ENCODE measurements around the gene TRMT61B.

The TRMT61B gene

DNA sequence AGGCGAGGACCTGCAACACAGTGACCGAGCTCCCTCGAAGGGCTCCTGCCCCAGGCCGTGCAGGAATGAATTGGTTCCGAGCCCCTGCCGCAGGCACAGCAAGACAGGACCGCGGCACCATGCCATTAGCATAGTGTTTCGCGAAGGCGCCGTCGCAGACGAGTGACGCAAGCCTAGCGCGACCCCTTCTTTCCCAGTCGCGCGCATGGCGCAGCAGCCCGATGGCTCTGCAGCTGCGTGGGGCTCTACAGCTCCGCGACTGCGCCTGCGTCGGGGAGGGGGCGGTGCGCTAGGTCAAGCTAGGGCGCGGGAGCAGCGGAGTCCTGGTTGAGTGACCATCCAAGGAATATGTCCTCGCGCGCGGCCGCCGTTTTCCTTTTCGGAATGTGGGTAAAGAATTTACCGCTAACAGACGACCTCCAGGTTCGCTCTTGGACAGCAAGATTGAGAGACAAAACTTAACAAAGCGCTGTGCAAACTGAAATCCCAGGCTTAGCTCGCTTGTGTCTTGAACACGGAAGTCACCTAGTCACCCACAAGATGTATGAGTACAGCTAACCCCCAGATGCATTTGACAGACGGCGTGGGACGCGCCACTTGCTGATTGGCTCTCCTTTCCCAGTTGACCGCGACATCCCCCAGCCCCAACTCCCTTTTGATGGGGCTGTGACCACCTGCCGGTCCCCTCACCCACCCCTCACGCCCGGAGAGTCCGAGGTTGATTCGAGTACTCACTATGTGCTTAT, at the start of gene TRMT61B:
Gene TRMT61B, minus strand, starts transcription at position 164 of the 746 bp plus-strand sequence. Its CDS starts 32 bp downstream, at position 132.
- peak; percentile 94 for DNase-seq

DNA sequence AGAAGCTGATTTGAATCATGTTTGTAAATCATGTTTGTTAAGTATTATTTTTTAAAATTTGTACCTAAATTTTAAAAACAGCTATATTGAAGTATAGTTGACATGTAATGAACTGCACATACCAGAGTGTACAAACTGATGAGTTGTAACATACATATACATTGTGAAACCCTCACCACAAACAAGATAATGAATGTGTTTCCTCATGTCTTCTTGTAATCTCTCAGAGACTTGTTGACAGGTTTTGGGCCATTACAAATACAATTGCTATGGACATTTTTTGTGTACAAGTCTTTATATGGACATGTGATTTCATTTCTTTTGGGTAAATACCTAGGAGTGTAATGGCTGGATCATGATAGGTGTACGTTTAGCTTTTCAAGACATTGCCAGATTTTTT, 45.8 kb upstream of the TRMT61B start:
- no peak for DNase-seq

DNA sequence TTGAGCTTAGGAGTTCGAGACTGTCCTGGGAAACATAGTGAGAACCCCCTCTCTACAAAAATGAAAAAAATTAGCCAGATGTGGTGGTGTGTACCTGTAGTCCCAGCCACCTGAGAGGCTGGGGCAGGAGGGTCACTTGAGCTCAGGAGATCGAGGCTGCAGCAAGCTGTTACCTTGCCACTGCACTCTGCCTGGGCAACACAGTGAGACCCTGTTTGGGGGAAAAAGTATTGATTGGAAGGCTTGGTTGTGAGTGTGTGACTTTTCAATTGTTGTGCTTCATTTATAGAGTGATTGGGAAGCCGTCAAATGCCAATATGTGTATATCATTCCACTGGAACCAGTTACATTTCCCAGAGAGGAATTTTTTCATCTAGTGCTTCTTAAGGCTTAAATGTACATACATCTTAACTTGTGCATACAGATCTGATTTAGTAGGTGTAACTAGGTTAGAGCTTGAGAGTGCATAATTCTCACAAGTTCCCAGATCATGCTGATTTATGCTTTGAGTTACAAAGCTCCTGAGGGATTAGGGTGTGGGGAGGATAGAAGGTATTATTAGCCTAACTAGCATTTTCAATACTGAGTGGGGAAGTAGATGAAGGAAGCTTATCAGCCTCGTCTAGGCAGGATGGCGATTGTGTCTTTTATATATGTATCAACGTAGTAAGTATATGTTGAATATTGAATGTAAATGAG, 39.7 kb upstream of the TRMT61B start:
- DNase-seq, result no peak

DNA sequence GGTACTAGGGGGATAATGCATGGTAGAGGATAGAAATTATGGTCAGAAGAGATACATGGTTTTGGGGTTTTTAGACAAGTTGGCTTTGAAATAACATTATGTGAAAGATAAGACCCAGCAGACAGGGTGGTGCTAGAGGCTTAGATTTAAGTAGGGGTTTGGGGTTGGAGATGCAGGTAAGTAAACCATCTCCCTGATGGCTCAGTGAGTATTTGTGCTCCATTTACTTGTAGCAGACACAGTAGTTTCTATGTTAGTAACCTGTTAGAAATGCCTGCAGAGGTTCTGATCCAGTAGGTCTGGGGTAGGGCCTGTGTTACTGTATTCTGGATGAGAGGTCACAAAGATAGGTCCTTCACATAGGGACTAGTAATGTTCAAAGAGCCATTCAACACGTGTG, 38.1 kb upstream of the TRMT61B start:
- DNase-seq, result no peak

DNA sequence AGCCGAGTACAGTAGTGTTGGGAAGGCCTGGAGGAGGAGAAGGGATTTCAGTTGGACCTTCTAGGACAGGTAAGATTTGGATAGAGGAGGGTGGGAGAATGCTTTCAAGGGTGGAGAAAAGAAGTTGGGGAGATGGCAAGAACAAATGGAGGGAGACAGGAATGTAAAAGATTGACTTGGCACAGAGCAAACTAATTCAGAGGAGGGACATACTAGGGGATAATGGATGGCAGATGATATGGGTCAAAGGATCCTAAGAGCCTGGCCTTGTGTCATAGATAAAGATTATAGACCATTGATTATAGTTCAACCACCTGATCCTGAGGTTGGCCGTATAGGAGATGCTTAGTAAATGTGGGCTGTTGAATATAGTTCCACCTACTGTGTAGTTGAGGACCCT, 36.7 kb upstream of the TRMT61B start:
- DNase-seq, result no peak

DNA sequence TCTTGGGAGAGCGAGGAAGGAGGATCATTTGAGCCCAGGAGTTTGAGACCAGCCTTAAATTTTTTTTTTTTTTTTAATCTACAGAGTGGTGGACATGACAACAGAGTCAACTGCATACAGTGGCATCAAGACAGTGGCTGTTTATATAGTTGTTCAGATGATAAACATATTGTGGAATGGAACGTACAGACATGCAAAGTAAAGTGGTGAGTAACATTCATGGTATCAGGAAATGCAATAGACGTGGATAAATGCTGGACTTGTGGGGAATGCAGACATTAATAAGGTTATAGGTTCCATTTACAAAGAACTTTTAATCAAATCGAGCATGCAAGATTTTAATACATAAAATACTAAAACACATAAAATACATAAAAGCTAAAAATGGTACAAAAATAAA, 36.3 kb upstream of the TRMT61B start:
- no peak for DNase-seq

DNA sequence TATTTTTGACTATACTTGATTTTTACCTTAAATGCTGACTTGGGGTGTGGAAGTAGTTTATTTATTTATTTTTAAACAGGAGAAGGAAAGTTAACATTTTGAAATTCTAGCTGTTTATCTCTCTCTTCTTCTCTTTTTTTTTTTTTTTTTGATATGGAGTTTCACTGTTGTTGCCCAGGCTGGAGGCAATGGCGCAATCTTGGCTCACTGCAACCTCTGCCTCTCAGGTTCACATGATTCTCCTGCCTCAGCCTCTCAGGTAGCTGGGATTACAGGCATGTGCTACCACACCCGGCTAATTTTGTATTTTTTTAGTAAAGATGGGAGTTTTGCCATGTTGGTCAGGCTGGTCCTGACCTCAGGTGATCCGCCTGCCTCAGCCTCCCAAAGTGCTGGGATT, 35.4 kb upstream of the TRMT61B start:
- no peak for DNase-seq

DNA sequence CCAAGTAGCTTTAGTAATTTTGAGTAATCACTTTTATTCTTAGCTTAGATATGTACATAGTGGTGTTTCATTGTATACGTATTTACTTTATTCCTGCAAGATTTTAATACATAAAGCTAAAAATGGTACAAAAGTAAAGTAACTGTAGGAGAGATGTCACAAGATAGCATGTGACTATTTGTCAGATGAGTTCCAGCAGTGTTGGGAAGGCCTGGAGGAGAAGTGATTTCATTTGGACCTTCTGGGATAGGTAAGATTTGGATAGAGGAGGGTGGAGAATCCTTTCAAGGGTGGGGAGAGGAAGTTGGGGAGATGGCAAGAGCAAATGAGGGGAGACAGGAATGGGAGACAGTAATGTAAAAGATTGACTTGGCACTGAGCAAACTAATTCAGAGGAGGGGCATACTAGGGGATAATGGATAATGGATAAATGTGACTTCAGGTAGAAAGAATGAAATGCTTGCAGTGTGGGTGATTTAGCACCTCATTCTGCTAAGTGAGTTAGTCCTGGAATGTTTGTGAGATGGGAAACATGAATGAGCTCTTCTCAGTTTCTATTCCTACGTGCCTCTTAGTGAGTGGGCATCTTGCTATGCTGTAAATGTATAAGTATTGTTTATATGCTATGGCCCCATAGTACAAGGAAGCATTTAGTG, 34.8 kb upstream of the TRMT61B start:
- DNase-seq, result no peak

DNA sequence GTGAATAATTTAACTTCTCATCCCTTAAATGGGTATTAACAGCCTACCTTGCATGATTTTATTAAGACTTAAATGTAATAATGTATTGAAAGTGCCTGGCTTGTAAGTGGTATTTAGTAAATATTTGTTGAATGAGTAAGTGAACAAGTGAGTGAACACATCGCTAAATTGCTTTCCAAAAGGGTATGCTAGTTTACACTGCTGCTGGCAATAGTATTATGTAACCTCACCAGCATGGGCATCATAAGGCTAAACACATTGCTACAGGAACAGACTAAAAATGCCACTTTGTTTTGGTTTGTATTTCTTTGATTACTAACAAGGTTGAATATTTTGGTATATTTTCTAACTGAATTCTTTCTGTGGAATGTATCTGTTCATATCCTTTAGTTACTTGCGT, 34.2 kb upstream of the TRMT61B start:
- no peak for DNase-seq

DNA sequence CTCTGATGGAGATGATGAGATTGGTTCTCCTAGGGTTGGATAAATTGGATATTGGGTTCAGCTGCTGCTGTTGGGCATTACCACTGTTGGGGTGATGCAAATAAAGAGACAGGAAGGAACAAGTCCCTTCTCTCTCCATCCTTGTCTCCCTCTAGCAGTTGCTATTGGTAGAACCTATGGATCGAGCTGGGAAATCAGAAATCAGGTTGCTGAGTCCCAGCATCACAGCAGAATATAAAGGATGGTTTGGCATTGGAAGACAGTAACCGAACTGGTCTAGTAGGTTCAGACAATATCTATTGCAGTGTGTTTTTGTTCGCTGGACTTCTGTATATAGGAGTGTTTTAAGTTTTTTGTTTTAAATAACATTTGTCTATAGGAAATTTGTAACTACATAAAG, 32.5 kb upstream of the TRMT61B start:
- DNase-seq, result no peak

DNA sequence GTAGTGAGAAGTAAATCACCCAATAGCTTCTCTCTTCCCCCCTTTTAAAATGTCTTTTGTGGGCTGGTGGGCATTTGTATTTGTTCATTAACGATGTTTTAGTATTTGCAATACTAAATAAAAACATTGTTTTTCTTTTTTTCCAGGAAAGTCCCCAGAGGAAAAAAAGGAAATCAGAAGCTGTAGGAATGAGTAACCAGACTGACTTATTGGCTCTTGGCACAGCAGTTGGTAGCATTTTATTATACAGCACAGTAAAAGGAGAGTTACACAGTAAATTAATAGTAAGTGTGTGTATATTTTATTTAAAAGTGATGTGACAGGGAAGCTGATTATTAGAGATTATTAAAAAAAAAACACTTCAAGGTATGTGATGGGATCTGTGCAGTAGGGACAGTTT, 31.7 kb upstream of the TRMT61B start:
- no peak for DNase-seq

DNA sequence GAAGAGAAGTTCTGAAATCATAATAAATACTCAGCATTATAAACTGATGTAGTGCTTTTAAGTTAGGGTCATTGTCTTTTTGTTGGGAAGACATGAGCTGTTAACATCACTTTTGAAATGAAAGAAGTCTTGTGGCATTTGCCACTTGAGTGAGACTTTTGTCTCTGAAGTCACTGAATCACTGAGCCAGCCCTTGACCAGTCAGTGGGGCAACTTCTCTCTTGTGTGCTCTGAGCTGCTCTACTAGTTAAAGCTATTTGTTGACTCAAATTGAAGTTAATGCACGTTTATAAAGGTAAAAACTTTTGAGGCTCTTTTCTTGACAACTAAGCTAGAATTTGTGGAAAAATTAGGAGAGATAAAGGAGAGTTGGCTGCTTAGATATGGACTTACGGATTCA, 31.1 kb upstream of the TRMT61B start:
- no peak for DNase-seq

DNA sequence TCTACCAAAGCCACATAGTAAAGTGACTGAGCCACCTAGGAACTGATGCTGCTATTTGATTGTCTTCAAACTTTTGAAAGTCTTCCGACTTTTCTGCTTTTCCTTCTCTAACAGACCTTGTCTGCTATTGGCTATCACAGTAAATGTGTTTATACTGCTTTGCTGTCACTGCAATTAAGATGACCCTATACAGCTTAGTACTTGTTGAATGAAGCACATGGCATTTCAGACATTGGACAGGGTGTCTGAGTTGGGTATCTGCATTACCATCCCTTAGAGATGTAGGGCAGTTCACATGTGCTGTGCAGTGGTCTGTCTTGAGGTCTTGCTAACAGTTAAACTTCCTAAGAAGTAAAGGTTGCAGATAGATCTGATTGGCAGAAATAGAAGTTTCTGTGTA, 27.9 kb upstream of the TRMT61B start:
- DNase-seq, result peak; percentile 39

DNA sequence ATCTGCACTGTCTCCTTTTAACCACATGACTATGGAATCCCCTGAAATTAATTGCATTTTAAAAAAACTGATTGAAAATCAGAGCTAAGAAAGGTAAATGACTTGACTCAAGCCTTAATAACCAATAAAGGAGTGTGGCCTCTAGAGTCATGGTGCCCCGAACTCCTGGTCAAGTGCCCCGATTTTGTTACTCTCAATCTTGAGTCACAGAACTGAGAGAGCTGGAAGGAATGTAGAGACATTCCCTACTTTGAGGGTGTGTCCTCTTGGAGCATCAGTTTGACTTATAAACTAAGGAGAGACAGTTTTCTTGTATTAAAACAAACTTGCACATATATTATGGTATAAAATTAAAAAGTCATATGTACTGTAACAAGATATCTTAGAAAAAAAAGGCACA, 26.8 kb upstream of the TRMT61B start:
- no peak for DNase-seq

DNA sequence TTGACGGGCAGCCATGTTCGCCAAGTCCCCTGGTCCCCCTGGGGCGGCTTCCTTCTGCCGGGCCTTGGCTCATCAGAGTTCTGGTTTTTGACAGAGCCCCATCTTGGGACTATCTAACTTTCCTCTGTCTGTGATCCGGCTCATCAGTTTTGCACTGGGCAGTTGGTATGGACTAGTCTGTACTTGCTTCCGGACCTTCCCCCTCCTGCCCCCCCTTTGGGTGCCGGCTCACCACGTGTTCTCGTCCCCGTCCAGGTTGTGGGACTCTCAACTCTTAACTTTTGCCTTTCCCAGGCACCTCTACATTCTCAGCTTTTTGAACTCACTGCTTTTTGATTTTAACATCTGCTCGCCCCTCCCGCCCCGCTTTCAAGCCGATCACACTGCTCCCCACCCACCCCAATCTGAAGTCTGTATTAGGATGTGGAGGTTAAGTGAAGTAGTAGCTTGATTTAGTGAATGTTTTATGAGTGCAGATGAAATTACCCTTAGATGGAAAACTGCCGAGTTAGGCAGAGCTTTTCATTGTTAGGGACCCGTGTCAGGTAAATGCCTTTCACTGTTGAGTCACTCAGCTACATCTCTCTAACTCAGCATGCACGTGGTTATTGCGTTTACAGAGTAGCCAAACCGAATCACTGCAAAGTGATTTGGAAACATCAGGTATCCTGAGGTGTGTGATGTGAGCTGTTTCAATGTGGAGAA, 25.2 kb upstream of the TRMT61B start:
- DNase-seq, result peak; percentile 61

DNA sequence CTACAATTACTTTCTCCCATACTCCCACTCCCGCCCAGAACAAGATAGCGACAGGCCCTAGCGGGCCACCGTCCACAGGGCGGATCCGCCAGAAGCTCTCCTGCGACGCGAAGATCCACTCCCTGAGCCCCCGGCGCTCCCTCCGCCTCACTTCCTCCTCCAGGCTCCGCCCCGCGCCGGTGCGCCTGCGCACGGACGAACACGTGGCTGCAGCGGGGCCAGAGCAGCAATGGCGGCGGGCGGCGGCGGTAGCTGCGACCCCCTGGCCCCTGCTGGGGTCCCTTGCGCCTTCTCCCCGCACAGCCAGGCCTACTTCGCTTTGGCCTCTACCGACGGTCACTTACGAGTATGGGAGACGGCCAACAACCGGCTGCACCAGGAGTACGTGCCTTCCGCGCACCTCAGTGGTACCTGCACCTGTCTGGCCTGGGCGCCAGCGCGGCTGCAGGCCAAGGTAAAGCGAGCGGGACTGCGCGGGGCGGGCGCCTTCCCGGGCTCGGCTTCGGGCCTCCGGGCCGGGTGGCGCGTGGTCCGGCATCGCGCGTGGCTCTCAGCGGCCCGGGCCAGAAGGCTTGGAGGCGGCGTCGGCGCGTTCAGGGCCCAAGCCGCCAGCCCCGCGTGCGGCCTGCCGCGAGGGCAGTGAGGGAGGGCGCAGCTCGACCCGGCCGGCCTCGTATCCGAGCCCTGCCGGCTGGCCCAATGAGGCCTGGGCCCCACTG, 24.5 kb upstream of the TRMT61B start, which contains the start of gene WDR43:
Gene WDR43, plus strand, starts transcription at position 198 of the 719 bp plus-strand sequence. Its CDS starts 32 bp downstream, at position 230.
- peak; percentile 99 for DNase-seq

DNA sequence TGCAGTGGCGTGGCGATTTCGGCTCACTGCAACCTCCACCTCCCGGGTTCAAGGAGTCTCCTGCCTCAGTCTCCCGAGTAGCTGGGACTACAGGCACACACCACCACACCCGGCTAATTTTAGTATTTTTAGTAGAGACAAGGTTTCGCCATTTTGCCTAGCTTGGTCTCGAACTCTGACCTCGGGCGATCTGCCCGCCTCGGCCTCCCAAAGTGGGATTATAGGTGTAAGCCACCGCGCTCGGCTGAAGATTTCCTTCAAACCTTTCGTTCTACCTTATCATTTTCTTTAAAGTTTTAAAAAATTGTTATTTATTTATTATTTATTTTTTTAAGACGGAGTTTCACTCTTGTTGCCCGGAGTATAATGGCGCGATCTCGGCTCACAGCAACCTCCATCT, 23.4 kb upstream of the TRMT61B start:
- no peak for DNase-seq

DNA sequence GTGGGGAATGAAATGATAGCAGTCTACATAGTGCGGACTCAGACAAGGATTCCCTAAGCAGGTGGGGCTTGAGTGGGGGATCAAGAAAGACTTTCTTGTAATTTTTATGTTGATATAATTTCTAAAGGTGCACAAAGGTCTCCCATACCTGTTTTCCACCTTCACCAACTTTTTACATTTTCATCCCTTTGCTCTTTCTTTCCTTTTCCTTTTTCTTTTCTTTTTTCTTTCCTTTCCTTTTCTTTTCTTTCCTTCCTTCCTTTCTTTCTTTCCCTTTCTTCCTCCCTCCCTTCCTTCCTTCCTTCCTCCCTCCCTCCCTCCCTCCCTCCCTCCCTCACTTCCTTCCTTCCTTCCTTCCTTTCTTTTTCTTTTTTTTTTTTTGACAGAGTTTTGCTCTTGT, 10.1 kb upstream of the TRMT61B start:
- DNase-seq, result no peak

DNA sequence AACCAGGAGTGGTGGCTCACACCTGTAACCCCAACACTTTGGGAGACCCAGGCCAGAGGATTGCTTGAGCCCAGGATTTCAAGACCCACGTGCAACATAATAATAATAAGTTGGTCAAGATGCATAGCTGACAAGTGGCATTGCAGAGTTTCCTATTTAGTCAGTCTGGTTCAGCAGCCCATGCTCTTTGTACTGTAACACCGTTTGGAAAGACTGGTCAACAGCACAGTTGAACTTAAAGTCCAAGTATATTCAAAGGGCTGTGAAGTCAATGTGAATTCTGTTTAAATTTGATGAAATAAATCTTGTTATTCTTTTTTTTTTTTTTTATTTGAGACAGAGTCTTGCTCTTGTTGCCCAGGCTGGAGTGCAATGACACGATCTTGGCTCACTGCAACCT, 1.5 kb upstream of the TRMT61B start:
- no peak for DNase-seq

DNA sequence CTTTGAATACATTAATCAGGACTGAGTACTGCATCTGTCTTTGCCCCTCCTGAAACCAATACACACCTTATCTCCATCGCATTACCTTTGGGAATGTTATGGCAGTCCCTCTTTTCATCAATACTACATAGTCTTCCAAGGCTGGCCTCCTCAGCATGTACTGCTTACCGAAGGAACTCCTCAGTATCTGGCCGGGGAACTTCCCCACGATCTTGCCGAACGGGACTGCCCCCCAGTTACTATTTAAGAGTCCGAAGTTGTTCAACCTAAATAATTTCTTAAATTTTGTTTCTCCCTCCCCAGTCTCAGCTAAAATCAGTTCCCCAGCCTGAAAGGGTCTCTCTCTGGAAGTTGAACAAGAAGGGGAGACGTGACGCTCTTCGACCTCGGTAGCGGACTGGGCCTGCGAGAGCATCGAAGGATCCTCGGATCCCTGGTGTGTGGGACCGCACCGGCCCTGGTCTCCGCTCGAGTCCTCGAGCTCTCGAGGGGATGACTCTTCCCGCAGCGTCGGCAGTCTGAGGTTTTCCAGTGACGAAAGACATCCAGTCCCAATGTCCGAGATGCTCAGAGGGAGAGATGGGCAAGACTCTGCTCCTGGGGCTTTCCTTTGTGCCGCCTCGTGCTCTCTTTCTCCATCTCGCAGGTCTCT, 489 bp downstream of the TRMT61B start:
- DNase-seq, result no peak

DNA sequence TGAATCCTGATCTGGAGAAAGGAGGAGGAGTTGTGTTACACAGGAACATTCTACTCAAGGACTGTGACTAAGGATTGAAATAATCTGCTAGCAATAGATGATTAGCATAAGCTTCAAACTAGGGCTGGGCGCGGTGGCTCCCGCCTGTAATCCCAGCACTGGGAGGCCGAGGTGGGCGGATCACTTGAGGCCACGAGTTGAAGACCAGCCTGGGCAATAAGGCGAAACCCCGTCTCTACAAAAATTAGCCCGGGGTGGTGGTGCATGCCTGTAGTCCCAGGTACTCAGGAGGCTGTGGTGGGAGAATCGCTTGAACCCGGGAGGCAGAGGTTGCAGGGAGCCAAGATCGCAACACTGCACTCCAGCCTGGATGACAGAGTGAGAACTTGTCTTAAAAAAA, 1.5 kb downstream of the TRMT61B start:
- DNase-seq, result no peak

DNA sequence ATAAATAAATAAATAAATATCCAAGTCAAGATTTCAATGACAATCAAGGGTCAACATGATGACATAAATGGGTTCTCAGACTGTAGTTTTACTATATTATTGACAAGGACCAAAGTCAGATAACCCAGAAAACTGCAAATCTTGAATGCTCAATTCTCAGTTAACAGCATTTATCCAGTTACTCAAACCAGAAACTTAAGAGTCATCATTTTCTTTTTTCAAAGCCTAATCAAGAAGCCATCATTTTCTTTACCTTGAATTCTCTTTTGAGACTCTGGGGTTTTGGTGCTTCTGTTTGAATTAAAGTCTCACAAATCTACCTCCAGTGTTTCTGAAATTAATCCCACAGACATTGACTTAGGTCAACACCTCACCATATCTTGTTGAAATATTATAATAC, 14.1 kb downstream of the TRMT61B start:
- DNase-seq, result no peak

Data from hematopoietic multipotent progenitor cell treated with erythropoietin and hydrocortisone succinate and interleukin-3 and kit ligand, for 8 days (in vitro differentiated cells).